ENCODE results near the gene NOL3.

The NOL3 gene

DNA sequence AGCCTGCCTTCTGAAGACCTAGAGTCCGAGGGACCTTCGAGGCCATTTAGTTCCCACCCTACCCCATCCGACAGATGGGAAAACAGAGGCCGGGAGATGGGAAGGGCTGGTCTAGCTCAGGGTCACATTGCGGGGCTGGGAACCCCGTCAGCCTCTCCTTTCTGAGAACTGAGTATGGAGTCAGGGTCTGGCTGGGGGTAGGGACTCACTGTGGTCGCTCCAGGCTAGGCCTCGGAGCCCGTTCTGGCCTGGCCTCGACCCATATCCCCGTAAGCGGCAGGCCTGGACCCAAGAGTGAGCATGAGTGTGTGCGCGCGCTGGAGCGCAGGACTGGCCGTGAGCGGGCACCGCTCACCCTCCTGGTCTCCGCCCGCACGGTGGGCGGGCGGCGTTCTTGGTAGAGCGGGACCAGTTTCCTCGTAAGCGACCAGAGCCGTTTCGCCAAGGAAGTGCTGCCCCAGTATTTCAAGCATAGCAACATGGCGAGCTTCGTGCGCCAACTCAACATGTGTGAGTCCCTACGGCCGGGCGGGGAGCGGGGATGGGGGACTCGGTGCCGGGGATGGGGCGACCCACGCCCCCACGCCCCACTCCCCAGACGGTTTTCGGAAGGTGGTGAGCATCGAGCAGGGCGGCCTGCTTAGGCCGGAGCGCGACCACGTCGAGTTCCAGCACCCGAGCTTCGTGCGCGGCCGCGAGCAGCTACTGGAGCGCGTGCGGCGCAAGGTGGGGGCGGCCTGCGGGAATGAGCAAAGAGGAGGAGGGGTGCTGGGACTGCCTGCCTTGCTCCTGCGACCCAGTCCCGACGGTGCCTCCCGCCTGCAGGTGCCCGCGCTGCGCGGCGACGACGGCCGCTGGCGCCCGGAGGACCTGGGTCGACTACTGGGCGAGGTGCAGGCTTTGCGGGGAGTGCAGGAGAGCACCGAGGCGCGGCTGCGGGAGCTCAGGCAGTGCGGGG, 4.9 kb upstream of the NOL3 start:
- DNase-seq (ENCODE audit: low read depth in 1 of 2, low spot score in 1 of 2), result no peak
- TF ChIP-seq, protein P1, sequence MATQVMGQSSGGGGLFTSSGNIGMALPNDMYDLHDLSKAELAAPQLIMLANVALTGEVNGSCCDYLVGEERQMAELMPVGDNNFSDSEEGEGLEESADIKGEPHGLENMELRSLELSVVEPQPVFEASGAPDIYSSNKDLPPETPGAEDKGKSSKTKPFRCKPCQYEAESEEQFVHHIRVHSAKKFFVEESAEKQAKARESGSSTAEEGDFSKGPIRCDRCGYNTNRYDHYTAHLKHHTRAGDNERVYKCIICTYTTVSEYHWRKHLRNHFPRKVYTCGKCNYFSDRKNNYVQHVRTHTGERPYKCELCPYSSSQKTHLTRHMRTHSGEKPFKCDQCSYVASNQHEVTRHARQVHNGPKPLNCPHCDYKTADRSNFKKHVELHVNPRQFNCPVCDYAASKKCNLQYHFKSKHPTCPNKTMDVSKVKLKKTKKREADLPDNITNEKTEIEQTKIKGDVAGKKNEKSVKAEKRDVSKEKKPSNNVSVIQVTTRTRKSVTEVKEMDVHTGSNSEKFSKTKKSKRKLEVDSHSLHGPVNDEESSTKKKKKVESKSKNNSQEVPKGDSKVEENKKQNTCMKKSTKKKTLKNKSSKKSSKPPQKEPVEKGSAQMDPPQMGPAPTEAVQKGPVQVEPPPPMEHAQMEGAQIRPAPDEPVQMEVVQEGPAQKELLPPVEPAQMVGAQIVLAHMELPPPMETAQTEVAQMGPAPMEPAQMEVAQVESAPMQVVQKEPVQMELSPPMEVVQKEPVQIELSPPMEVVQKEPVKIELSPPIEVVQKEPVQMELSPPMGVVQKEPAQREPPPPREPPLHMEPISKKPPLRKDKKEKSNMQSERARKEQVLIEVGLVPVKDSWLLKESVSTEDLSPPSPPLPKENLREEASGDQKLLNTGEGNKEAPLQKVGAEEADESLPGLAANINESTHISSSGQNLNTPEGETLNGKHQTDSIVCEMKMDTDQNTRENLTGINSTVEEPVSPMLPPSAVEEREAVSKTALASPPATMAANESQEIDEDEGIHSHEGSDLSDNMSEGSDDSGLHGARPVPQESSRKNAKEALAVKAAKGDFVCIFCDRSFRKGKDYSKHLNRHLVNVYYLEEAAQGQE (IDR thresholded peaks at IDR 0.05; ENCODE audit: insufficient replicate concordance, low read depth), result no peak
- no peak overlapping the region for H3K4me3 ChIP-seq (replicated peaks; ENCODE audit: insufficient read depth, low read length)
- peaks cover 60% of the 10 kb centered on the region for H3K27me3 ChIP-seq (ENCODE audit: insufficient read depth, poor library complexity, severe bottlenecking)
- no peak overlapping the region for H3K27ac ChIP-seq (replicated peaks)

DNA sequence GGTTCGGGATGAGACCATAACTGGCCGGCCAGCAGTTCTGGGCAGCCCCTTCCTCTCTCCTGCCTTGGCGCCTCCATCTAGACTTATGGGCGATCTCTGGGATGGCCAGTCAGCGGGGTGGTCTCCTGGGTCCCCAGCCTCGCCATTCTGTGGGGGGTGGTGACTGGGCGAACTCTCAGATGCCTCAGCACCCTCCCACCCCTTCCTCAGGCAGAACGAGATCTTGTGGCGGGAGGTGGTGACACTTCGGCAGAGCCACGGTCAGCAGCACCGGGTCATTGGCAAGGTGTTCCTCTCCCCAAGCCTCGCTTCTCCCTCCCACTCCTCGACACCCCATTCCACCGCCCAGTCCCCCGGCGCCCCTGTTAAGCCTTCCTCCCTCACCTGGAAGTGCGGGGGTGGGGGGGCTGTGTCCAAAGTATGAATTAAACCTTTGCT, 4.2 kb upstream of the NOL3 start:
- Histone ChIP-seq H3K4me3 (replicated peaks; ENCODE audit: insufficient read depth, low read length) (no peak overlapping the region), H3K27me3 (ENCODE audit: insufficient read depth, poor library complexity, severe bottlenecking) (peaks cover 66% of the 10 kb centered on the region), H3K27ac (replicated peaks) (no peak overlapping the region)
- TF ChIP-seq, protein P2, sequence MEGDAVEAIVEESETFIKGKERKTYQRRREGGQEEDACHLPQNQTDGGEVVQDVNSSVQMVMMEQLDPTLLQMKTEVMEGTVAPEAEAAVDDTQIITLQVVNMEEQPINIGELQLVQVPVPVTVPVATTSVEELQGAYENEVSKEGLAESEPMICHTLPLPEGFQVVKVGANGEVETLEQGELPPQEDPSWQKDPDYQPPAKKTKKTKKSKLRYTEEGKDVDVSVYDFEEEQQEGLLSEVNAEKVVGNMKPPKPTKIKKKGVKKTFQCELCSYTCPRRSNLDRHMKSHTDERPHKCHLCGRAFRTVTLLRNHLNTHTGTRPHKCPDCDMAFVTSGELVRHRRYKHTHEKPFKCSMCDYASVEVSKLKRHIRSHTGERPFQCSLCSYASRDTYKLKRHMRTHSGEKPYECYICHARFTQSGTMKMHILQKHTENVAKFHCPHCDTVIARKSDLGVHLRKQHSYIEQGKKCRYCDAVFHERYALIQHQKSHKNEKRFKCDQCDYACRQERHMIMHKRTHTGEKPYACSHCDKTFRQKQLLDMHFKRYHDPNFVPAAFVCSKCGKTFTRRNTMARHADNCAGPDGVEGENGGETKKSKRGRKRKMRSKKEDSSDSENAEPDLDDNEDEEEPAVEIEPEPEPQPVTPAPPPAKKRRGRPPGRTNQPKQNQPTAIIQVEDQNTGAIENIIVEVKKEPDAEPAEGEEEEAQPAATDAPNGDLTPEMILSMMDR (IDR thresholded peaks at IDR 0.05; ENCODE audit: insufficient read depth, low read length), result no peak
- TF ChIP-seq SPI1 (IDR thresholded peaks at IDR 0.05; ENCODE audit: borderline replicate concordance, low read depth) (no peak), GABPA (IDR thresholded peaks at IDR 0.05; ENCODE audit: low read depth) (no peak), POLR2AphosphoS5 (IDR thresholded peaks at IDR 0.05; ENCODE audit: low read depth) (no peak)
- TF ChIP-seq, protein P1 (IDR thresholded peaks at IDR 0.05; ENCODE audit: insufficient replicate concordance, low read depth), result no peak
- no peak for DNase-seq (ENCODE audit: low read depth in 1 of 2, low spot score in 1 of 2)

DNA sequence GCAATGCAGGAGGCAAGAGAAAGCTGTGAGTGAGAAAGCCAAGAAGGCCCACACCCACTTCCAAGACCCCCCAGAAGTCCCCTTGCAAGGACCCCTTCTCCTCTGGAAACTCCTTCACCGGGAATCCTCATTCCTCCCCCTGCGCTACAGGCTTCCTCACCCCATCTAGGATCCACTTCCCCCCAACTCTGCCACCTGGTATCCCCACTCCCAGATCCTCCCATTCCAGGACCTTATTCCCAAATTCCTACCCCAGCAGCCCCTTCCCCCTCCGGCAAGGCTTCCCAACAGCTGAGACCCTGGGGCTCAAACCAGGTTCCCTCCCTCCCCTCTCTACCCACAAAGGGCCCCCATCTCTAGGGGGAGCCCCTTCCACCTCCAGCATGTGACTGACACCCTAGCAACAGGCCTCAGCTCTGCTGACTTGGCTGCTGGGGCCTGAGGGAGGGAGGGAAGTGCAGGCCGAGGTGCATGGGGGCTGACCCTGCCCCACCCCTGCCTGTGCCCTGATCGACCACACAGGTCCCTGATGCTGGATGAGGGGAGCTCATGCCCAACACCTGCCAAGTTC, 3.7 kb upstream of the NOL3 start:
- TF ChIP-seq, protein P1 (IDR thresholded peaks at IDR 0.05; ENCODE audit: insufficient replicate concordance, low read depth), result no peak
- TF ChIP-seq, protein P2 (IDR thresholded peaks at IDR 0.05; ENCODE audit: insufficient read depth, low read length), result no peak
- TF ChIP-seq GABPA (IDR thresholded peaks at IDR 0.05; ENCODE audit: low read depth) (no peak), POLR2AphosphoS5 (IDR thresholded peaks at IDR 0.05; ENCODE audit: low read depth) (no peak), SPI1 (IDR thresholded peaks at IDR 0.05; ENCODE audit: borderline replicate concordance, low read depth) (no peak)
- no peak overlapping the region for H3K4me3 ChIP-seq (replicated peaks; ENCODE audit: insufficient read depth, low read length)
- no peak for DNase-seq (ENCODE audit: low read depth in 1 of 2, low spot score in 1 of 2)
- no peak overlapping the region for H3K27ac ChIP-seq (replicated peaks)
- H3K27me3 ChIP-seq (ENCODE audit: insufficient read depth, poor library complexity, severe bottlenecking), result peaks cover 71% of the 10 kb centered on the region
